HG03457 (cell line): ENCODE measurements around the gene SCGB3A2.

Experiments used
- ATAC-seq: cut with Tn5 transposase; IDR thresholded peaks from one replicate; pipeline ENCODE4 v1.9.1; 2021; ENCODE audit warnings: moderate number of reproducible peaks; ENCODE audit not compliant: unreplicated experiment

The SCGB3A2 gene

DNA sequence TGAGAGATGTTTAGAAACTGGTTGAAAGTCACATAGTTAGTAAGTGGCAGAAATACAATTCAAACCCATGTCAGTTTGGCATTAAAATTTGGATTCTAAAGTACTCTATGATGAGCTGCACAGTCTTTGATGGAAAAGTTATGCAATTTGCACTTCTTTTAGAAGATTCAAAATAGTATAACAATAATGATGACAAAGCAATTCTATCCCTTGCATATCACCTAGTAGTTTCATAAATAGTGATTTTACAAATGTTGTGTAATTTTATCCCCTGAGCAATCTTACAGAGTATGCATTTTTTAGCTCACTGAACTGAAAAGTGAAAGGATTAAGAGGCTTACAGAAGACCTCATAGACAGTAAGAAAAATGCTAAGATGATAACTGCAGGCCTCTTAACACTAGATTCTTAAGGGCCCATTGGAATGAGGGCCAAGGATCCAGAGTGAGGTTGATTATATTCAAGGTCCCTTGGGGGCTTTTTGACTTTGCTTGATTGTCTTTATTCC is 24.2 kb downstream of the SCGB3A2 start:
- no peak for ATAC-seq

DNA sequence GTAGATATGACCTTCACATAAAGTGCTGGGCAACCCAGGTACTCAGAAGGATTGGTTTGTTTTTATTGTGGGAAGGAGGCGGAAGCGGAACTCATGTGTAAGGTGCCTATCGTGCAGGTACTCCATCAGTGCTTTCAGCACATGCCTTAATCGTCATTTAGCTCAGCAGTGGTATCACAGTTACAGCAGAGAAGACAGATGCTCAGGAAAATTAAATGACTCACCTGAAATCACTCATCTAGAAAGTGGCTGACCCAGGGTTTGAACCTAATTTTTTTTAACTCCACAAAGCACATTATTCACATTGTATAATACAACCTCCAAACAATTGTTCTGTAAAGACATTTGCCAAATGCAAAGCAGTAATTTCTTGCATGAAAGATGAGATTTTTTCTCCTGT is 25.6 kb downstream of the SCGB3A2 start:
- no peak for ATAC-seq

DNA sequence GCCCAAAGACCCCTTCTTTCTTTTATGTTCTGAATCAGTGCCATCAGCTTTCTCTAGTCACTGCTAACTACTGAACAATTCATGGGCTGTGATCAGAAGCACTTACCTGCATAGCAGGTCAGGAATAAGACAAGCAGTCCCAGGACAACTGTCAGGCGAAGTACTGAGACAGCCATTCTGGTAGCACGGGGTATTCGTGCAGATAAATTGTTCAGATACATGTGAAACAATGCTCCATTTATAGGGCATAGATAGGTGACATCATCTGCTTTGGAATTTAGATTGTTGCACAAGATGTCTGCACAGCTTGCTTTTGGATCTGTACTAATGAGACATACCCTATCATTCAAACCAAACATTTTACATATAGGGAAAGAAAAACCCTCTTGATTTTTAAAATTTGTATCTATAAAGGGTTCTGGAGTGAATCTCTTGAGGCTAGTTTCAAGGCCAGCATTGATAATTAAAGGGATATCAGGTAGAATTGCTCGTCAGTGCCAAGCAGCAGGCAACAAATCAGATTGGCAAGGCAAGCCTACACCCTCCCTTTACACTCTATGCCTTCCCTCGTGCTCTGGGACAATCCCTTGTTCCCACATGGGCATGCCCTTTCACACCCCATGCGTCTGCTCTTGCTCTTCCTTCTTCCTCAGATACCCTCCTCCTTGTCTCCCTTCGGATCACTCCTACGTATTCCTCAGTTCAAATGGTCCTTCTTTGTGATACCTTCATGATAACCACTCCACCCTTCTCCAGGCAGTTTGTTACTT is 28.0 kb downstream of the SCGB3A2 start, which contains the start of gene C5orf46:
Gene C5orf46, minus strand, starts transcription at position 213 of the 770 bp plus-strand sequence. Its CDS starts 37 bp downstream, at position 176.
- no peak for ATAC-seq

DNA sequence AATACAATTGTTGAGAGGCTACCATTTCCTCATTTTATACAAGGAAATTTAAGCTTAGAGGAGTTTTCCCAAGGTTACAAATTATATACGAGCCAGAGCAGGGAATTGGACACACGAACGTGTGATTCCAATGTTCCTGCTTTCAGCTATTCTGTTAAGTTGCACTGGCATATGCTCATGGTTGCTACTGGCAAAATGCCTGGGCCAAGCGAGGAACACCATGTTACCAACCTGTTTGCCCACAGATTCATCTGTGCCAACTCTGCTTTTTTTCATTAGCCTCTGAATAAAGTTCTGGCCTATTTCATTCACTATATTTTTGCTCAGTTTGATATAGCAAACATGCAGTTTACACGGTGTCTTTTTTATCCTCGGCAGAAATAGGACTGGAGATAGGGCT is 32.9 kb downstream of the SCGB3A2 start:
- no peak for ATAC-seq

DNA sequence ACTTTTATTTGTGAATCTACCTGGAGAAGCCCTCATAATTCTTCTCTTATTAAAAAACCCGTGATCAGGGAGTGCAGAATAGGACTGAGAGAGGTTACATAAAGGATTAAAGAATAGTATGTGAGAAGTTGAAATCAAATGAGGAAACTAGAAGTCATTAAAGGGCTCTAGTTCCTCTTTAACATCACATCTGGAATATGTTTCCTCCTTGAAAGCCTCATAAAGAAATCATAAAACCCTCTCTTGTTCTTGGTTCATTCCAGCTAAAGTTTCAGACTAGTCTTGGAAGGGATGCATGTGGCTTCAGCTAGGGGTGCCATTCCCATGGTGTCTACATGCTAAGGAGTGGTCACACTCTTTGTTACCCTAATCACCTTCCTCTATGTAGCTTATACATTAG is 33.5 kb downstream of the SCGB3A2 start:
- ATAC-seq = no peak

DNA sequence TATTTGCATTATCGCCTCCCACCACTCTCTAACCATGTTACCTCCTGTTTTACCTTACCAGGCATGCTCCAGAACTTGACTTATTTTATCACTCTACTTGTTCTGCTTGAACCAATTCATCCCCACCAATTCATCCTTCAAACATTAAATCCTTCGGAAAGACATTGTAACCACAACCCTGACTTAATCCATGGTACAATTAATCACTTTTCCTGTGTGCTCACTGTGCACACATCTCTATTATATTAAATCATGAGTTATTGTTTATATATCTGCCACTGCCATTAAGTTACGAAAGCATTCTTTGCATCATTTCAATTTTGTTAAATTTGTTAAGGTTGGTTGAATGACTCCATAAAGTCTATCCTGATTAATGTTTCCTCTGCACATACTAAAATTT is 35.3 kb downstream of the SCGB3A2 start:
- no peak for ATAC-seq

DNA sequence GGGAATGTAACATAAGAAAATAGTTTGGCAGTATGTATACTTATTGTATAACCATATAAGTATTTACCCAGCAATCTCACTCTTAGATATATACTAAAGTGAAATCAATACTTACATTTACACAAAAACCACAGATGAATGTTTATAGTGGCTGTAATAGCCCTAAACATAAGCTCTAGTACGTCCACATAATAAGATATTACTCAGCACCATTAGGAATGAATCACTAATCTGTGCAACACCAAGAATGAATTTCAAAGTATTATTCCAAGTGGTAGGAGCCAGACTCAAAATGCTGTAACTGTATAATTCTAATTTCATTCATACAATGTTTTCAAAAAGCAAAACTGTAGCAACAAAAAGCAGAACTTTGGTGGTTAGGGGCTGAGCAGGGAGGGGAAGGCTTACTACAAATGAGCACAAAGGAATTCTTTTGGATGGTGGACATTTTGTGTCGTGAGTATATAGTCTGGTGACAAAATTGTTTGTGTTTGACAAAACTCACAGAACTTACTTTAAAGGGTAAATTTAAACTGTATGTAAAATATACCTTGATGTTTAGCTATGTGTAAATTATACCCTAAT is 39.7 kb downstream of the SCGB3A2 start:
- no peak for ATAC-seq

DNA sequence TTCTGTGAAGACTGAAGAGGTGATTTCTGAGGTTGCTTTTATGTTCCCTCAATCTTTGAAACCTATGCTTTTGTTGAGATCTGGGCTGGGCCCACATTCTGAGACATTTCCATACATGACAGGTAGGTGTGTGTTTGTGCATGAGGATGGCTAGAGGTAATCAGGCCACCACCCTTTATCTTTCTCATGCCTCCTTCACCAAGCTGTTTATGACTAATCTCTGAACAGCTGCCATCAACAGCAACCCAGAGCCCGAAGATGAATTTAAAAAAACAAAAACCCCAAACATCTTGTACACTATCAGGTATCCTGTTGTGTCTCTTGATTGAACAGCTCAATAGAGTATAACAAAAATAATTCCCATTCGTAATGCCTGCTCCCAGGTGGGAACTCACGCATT is 40.4 kb downstream of the SCGB3A2 start:
- no peak for ATAC-seq

DNA sequence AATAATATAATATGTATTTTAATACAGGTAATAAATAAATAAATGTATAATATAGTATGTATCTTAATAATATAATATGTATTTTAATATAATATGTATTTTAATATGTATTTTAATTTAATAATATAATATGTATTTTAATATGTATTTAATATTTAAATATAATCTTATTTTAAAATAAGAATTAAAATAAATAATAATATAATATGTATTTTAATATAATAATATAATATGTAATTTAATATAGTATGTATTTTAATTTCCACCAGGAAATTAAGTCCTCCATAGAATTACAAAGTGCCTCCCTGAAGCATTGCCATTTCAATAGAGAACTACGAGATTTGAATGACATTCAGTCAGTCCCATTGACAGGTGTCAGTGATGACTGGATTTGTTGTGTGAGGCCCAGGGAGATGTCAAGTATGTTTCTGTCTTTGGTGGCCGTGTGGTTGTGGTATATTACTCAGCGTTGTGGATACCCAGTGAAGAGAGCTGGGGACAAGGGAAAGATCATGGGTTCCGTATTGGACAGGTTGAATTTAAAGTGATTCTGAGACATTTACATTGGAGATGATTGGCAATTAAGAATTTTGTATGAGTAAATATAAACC is 42.0 kb downstream of the SCGB3A2 start:
- no peak for ATAC-seq

DNA sequence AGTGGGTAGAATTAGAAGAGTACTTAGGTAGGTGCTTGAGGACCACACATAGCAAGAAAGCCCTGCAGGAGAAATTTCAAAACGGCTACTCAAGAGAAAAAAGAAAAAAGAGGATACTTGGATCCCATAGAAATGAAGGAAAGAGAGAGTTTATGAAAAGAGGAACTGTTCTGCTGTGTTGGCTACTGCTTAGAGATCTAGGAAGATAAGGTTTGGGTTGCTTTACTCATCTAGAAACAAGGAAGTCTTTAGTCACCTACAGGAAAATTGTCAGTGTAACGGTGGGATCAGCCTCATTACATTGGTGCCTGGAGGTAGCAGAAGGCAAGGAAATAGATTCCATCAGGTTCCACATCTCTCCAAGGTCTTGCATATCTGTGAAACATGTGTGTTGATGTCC is 42.6 kb downstream of the SCGB3A2 start:
- ATAC-seq = no peak

DNA sequence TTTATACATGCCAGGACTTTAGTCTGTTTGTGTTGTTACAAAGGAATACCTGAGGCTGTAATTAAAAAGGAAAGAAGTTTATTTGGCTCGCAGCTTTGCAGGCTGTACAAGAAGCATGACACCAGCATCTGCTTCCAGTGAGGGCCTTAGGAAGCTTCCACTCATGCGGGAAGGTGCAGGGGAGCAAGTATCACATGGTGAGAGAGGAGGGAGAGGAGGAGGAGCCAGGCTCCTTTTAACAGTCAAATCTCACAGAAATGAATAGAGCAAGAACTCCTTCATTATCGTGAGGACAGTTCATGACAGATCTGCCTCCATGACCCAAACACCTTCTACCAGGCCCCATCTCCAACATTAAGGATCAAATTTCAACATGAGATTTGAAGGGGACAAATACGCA is 46.5 kb downstream of the SCGB3A2 start:
- no peak for ATAC-seq

DNA sequence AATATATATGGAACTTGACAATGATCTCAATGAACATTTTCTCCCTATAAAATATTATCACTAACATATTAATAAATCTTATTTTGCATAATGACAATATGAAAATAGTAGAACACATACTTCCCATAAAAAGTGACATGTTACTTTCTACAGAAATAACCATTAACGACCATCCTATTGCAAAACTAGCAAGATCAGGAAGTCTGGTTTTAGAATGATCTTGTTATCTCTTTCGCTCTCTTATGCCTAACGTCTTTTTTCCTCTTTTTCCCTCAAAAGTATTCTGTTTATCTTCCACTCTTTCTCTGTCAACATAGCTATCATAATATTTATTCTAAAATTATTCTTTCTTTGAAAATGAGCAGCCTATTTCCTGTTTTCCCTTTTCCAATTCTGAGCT is 49.4 kb downstream of the SCGB3A2 start:
- no peak for ATAC-seq

DNA sequence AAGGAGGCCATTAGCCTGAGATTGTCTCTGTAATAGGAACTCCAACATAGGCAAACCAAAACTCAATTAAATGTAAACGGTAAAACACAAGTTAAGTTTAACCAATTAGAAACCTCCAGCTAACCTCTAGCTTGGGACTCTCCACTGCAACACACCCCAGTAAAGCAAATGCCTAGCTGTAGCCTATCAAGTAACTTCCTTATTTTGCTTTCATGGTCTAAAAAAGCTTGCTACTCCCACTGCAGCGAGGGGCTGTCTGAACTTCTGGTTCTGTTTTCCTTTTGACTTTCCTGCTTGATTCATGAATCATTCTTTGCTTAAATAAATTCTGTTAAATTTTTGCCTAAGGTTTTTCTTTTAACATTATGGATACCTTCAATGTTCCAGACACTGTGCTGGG is 52.3 kb downstream of the SCGB3A2 start:
- peak; percentile 60 for ATAC-seq
